IMR-90 (cell line): Measurements from ENCODE around the gene KCTD13. TPM values are rescaled to one million over a fixed set of nuclear protein-coding genes. Genes with fewer than 3 reads are reported as not detected.

ENCODE experiments used
- ATAC-seq: fragments of 200-7000 bp; cut with Tn5 transposase; 2 replicates; pipeline ENCODE4 v1.9.1; 2020; ENCODE audit warnings: low read depth, mild to moderate bottlenecking, moderate library complexity
- BruUV-seq: library from RNA; stranded (reverse); fragments of 400-500 nt; replicated peaks from 2 replicates; lab custom pipeline; 2021; lab: Mats Ljungman, UMichigan
- CTCF ChIA-PET: fragments of 300-600 bp; formaldehyde crosslinking; extraction: SDS; loops from one replicate; lab custom pipeline; 2021; ENCODE audit warnings: antibody characterized with exemption; lab: Yijun Ruan, JAX
- POLR2A ChIA-PET: fragments of 300-600 bp; sonication (Branson Sonifier 250); formaldehyde crosslinking; loops from one replicate; lab custom pipeline; 2022; ENCODE audit warnings: antibody characterized with exemption; ENCODE audit not compliant: unreplicated experiment; lab: Charles Lee
- DNase-seq: peaks from one replicate; pipeline ENCODE4 v3.0.0; 2013
- H2AFZ ChIP-seq: replicated peaks from 2 replicates; pipeline ENCODE3; 2013; ENCODE audit warnings: low read length, mild to moderate bottlenecking; ENCODE audit not compliant: poor library complexity
- H2AK5ac ChIP-seq: 2 replicates; pipeline ENCODE4 v1.6.1; 2013; ENCODE audit warnings: low read depth, low read length, inconsistent platforms
- H2AK9ac ChIP-seq: replicated peaks from 2 replicates; pipeline ENCODE3; 2013; ENCODE audit warnings: mild to moderate bottlenecking, low read depth, low read length, moderate library complexity; ENCODE audit not compliant: poor library complexity
- H2BK120ac ChIP-seq: 2 replicates; pipeline ENCODE4 v1.6.1; 2013; ENCODE audit warnings: low read depth, low read length, inconsistent platforms
- H2BK15ac ChIP-seq: 3 replicates; pipeline ENCODE4 v1.6.1; 2013; ENCODE audit warnings: low read depth, low read length, inconsistent platforms
- H2BK20ac ChIP-seq: 2 replicates; pipeline ENCODE4 v1.6.1; 2013; ENCODE audit warnings: low read depth, mild to moderate bottlenecking, inconsistent platforms, low read length, moderate library complexity
- H2BK5ac ChIP-seq: 2 replicates; pipeline ENCODE4 v1.6.1; 2013; ENCODE audit warnings: mild to moderate bottlenecking, low read depth, low read length, inconsistent platforms; ENCODE audit not compliant: poor library complexity, severe bottlenecking
- H3K14ac ChIP-seq: replicated peaks from 2 replicates; pipeline ENCODE4 v1.6.1; 2013; ENCODE audit warnings: low read depth, low read length, inconsistent platforms
- H3K18ac ChIP-seq: 2 replicates; pipeline ENCODE4 v1.6.1; 2013; ENCODE audit warnings: low read depth, low read length, control low read depth
- H3K23ac ChIP-seq: 2 replicates; pipeline ENCODE4 v1.6.1; 2013; ENCODE audit warnings: low read depth, low read length, inconsistent platforms
- H3K27ac ChIP-seq: 2 replicates; pipeline ENCODE4 v1.5.1; 2013; ENCODE audit warnings: mild to moderate bottlenecking, control low read depth, low read length; ENCODE audit not compliant: insufficient read depth
- H3K27me3 ChIP-seq: 2 replicates; pipeline ENCODE4 v1.6.1; 2013; ENCODE audit warnings: low read length; ENCODE audit not compliant: control insufficient read depth, insufficient read depth
- H3K36me3 ChIP-seq: 2 replicates; pipeline ENCODE4 v1.6.1; 2013; ENCODE audit warnings: low read length, mixed read lengths; ENCODE audit not compliant: control insufficient read depth, insufficient read depth
- H3K4ac ChIP-seq: 2 replicates; pipeline ENCODE4 v1.6.1; 2013; ENCODE audit warnings: low read depth, low read length, inconsistent platforms
- H3K4me1 ChIP-seq: 2 replicates; pipeline ENCODE4 v1.6.1; 2013; ENCODE audit warnings: low read length, mixed read lengths; ENCODE audit not compliant: control insufficient read depth, insufficient read depth
- H3K4me2 ChIP-seq: 2 replicates; pipeline ENCODE4 v1.6.1; 2013; ENCODE audit warnings: low read depth, mild to moderate bottlenecking, control low read depth, low read length, moderate library complexity
- H3K4me3 ChIP-seq: 2 replicates; pipeline ENCODE4 v1.5.1; 2013; ENCODE audit warnings: low read depth, mild to moderate bottlenecking, control low read depth, low read length, moderate library complexity; ENCODE audit not compliant: insufficient read depth
- H3K56ac ChIP-seq: 2 replicates; pipeline ENCODE4 v1.6.1; 2013; ENCODE audit warnings: low read length, inconsistent platforms; ENCODE audit not compliant: insufficient read depth; ENCODE audit errors: extremely low read depth
- H3K79me1 ChIP-seq, 2 experiments: 2 replicates each; pipeline ENCODE4 v1.6.1; 2013; ENCODE audit warnings: low read length in 2 of 2, inconsistent platforms in 1 of 2, low read depth in 1 of 2
- H3K9ac ChIP-seq: 2 replicates; pipeline ENCODE4 v1.6.1; 2013; ENCODE audit warnings: low read depth, low read length, control low read depth
- H3K9me1 ChIP-seq: 2 replicates; pipeline ENCODE4 v1.6.1; 2013; ENCODE audit warnings: low read length, inconsistent platforms; ENCODE audit not compliant: insufficient read depth
- H3K9me3 ChIP-seq: 2 replicates; pipeline ENCODE4 v1.6.1; 2013; ENCODE audit warnings: low read length; ENCODE audit not compliant: control insufficient read depth, insufficient read depth
- H4K20me1 ChIP-seq: 2 replicates; pipeline ENCODE4 v1.6.1; 2013; ENCODE audit warnings: low read length, inconsistent platforms; ENCODE audit not compliant: insufficient read depth
- H4K5ac ChIP-seq: 2 replicates; pipeline ENCODE4 v1.6.1; 2013; ENCODE audit warnings: mild to moderate bottlenecking, low read depth, low read length, control low read depth
- H4K8ac ChIP-seq, 2 experiments: 2 replicates each; pipeline ENCODE4 v1.6.1; 2013; ENCODE audit warnings: low read depth in 2 of 2, low read length in 2 of 2, control low read depth in 1 of 2, inconsistent platforms in 1 of 2
- H4K91ac ChIP-seq: 2 replicates; pipeline ENCODE4 v1.6.1; 2013; ENCODE audit warnings: low read depth, low read length, inconsistent platforms; ENCODE audit not compliant: insufficient read depth
- CEBPB ChIP-seq: IDR thresholded peaks from 2 replicates; pipeline ENCODE4 v1.6.1; 2012; ENCODE audit warnings: low read depth, low read length, improper control_type of control experiment
- RAD21 ChIP-seq: IDR thresholded peaks from 2 replicates; pipeline ENCODE4 v1.6.1; 2012; ENCODE audit warnings: low read length, improper control_type of control experiment
- SMC3 ChIP-seq: fragments of 150-350 bp; IDR thresholded peaks from 2 replicates; pipeline ENCODE4 v1.6.1; 2016; ENCODE audit warnings: low read depth, mild to moderate bottlenecking, antibody characterized with exemption, low read length, moderate library complexity
- WGBS, 2 experiments: methylation state at CpG; one replicate each; pipeline versions ENCODE4 v1.1.5 to v1.1.7; 2013; ENCODE audit warnings: missing lambda C conversion rate in 2 of 2; ENCODE audit not compliant: insufficient read length in 1 of 2; ENCODE audit errors: extremely low coverage in 2 of 2; 5-methylcytosine and 5-hydroxymethylcytosine counted together
- dilution Hi-C: fragments of 300-500 bp; cut with HindIII; formaldehyde crosslinking; loops from one replicate; pipeline ENCODE4 v1.14.3; 2018; ENCODE audit warnings: low sequenced_read_pairs; ENCODE audit not compliant: unreplicated experiment
- in situ Hi-C: fragments of 300-500 bp; cut with MboI; formaldehyde crosslinking; loops from 3 replicates; pipeline ENCODE4 v1.14.3; 2019; ENCODE audit warnings: low sequenced_read_pairs, inconsistent platforms, mixed read lengths
- intact Hi-C: fragments of 100-400 bp; cut with micrococcal nuclease; formaldehyde crosslinking; loops from 2 replicates; pipeline ENCODE4 v1.10.0; 2022
- polyA plus RNA-seq, 3 experiments: library from polyadenylated mRNA; depleted of rRNA; stranded (reverse); fragments of >200 nt; gene quantifications; 2 replicates each; pipeline ENCODE4 v1.2.3, GENCODE V29; 2012; ENCODE audit warnings: low replicate concordance in 1 of 3
- total RNA-seq: library from RNA; depleted of rRNA; stranded (reverse); fragments of >200 nt; gene quantifications from 2 replicates; pipeline ENCODE4 v1.2.3, GENCODE V29; 2012
- TF ChIP-seq, protein P1 (sequence below): conservative IDR thresholded peaks from 2 replicates; pipeline ENCODE4 v1.5.1; 2012; ENCODE audit warnings: mild to moderate bottlenecking, low read depth, low read length, improper control_type of control experiment

Gene KCTD13
- total and polyA plus RNA-seq, 2 of the 4 experiments (the other 2 are of a cell fraction), result 4.1 to 20.7 TPM

DNA sequence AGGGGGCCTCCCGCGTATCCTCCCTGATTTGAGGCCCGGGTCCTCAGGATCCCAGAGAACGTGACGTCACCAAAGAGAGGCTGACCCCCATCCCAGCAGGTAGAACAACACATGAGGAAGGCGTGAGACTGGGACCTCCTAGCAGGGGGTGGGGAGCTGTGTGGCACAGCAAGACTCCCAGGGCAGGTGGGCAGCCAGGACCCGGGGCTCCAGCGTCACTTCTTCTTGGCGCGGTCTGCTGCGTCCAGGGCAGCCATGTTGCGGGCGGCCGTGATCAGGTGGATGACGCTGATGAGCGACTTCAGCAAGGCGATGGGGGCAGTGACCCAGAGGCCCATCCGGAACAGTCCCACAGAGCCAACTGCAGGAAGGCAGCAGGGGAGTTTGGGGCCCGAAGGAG lies 67.1 kb downstream of the KCTD13 start:
- ChIA-PET CTCF (interaction anchor here (1.9 kb wide), 1 partner anchor 10 kb away, joined by 6 read pairs; no protein-coding TSS in a partner anchor), POLR2A (no interaction called here)
- no peak overlapping the region for H3K27ac ChIP-seq
- no peak overlapping the region for H3K18ac ChIP-seq
- peaks cover 9% of the 10 kb centered on the region for H3K9me1 ChIP-seq
- TF ChIP-seq SMC3 (no peak), CEBPB (no peak), RAD21 (no peak)
- TF ChIP-seq, protein P1, sequence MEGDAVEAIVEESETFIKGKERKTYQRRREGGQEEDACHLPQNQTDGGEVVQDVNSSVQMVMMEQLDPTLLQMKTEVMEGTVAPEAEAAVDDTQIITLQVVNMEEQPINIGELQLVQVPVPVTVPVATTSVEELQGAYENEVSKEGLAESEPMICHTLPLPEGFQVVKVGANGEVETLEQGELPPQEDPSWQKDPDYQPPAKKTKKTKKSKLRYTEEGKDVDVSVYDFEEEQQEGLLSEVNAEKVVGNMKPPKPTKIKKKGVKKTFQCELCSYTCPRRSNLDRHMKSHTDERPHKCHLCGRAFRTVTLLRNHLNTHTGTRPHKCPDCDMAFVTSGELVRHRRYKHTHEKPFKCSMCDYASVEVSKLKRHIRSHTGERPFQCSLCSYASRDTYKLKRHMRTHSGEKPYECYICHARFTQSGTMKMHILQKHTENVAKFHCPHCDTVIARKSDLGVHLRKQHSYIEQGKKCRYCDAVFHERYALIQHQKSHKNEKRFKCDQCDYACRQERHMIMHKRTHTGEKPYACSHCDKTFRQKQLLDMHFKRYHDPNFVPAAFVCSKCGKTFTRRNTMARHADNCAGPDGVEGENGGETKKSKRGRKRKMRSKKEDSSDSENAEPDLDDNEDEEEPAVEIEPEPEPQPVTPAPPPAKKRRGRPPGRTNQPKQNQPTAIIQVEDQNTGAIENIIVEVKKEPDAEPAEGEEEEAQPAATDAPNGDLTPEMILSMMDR, result no peak
- H2BK120ac ChIP-seq, result no peak overlapping the region
- H3K4me2 ChIP-seq, result no peak overlapping the region
- H3K4ac ChIP-seq, result no peak overlapping the region
- no peak overlapping the region for H2AK9ac ChIP-seq
- no peaks in the 10 kb centered on the region for H3K27me3 ChIP-seq
- no peak for ATAC-seq
- H4K5ac ChIP-seq, result no peak overlapping the region
- no peak for DNase-seq
- no peak overlapping the region for H2AK5ac ChIP-seq
- no peak overlapping the region for H2BK20ac ChIP-seq
- H3K23ac ChIP-seq, result no peak overlapping the region
- H3K4me3 ChIP-seq, result no peak overlapping the region
- H3K4me1 ChIP-seq, result peaks cover 4% of the 10 kb centered on the region; the same call in 1 of the 2 replicates
- no peak overlapping the region for H4K91ac ChIP-seq
- H2BK15ac ChIP-seq, result no peak overlapping the region
- 94% methylated on average over 6 of the region's 19 CpGs; no CpG with 5 or more reads in 1 of the 2 experiments for WGBS, 2 experiments
- no peak overlapping the region for H4K8ac ChIP-seq
- H2AFZ ChIP-seq, result no peak overlapping the region
- no peak overlapping the region for H2BK5ac ChIP-seq
- H3K9me3 ChIP-seq, result no peaks in the 10 kb centered on the region
- H4K20me1 ChIP-seq, result no peaks in the 10 kb centered on the region; the same call in 1 of the 2 replicates
- H3K36me3 ChIP-seq, result peaks cover 22% of the 10 kb centered on the region
- intact Hi-C loops, result no loop called here
- no TSS peak for BruUV-seq
- in situ Hi-C loops, result no loop called here
- H3K56ac ChIP-seq, result no peak overlapping the region
- H3K14ac ChIP-seq, result no peak overlapping the region
- no peak overlapping the region for H3K9ac ChIP-seq
- dilution Hi-C loops, result no loop called here
- H3K79me1 ChIP-seq, result peaks cover 7 to 30% of the 10 kb centered on the region in 2 experiments; a peak in 3 of 4 replicates
